H1 (cell line): ENCODE measurements around the gene DOCK8. TPM values are rescaled to one million over a fixed set of nuclear protein-coding genes. Genes with fewer than 3 reads are reported as not detected.

Experiments
- CTCF ChIA-PET: fragments of 300-600 bp; sonication (Branson Sonifier 250); formaldehyde crosslinking; loops from one replicate; lab custom pipeline; 2021; ENCODE audit not compliant: partially characterized antibody; lab: Charles Lee
- POLR2A ChIA-PET: fragments of 300-600 bp; sonication (Branson Sonifier 250); formaldehyde crosslinking; loops from one replicate; lab custom pipeline; 2021; ENCODE audit warnings: inconsistent platforms; ENCODE audit not compliant: partially characterized antibody; lab: Charles Lee
- DNase-seq, 2 experiments: peaks; one replicate each; pipeline versions ENCODE4 v3.0.0 to v3.0.0-alpha.2; 2010 to 2022; ENCODE audit warnings: low spot score in 2 of 2, low read depth in 1 of 2, mixed read lengths in 1 of 2
- FAIRE-seq: peaks from 2 replicates; lab custom pipeline; 2011; peaks lifted over from hg19 to GRCh38; lab: Jason Lieb, UNC
- H2AFZ ChIP-seq: 2 replicates; pipeline ENCODE4 v1.8.1; 2012; ENCODE audit warnings: low read length, inconsistent platforms
- H2AK5ac ChIP-seq: 2 replicates; pipeline ENCODE4 v1.6.1; 2013; ENCODE audit warnings: low read depth, low read length
- H2BK120ac ChIP-seq: replicated peaks from 2 replicates; pipeline ENCODE3; 2013; ENCODE audit warnings: low read depth, low read length, inconsistent platforms
- H2BK12ac ChIP-seq: 2 replicates; pipeline ENCODE4 v1.6.1; 2013; ENCODE audit warnings: low read depth, low read length
- H2BK15ac ChIP-seq: 2 replicates; pipeline ENCODE4 v1.6.1; 2013; ENCODE audit warnings: low read length
- H2BK20ac ChIP-seq: 2 replicates; pipeline ENCODE4 v1.6.1; 2013; ENCODE audit warnings: low read length
- H2BK5ac ChIP-seq: 2 replicates; pipeline ENCODE4 v1.6.1; 2013; ENCODE audit warnings: low read depth, low read length
- H3K14ac ChIP-seq: 2 replicates; pipeline ENCODE4 v1.6.1; 2013; ENCODE audit warnings: inconsistent platforms; ENCODE audit not compliant: insufficient read length
- H3K18ac ChIP-seq: 2 replicates; pipeline ENCODE4 v1.6.1; 2013; ENCODE audit warnings: low read length; ENCODE audit errors: extremely low read depth
- H3K23ac ChIP-seq: 2 replicates; pipeline ENCODE4 v1.6.1; 2013; ENCODE audit warnings: inconsistent platforms; ENCODE audit not compliant: insufficient read length
- H3K23me2 ChIP-seq: 2 replicates; pipeline ENCODE4 v1.6.1; 2013; ENCODE audit warnings: low read depth, low read length
- H3K27ac ChIP-seq: 2 replicates; pipeline ENCODE4 v1.6.1; 2011; ENCODE audit warnings: low read depth, low read length, inconsistent platforms
- H3K27me3 ChIP-seq, 4 experiments: replicated peaks in 1 of 4; 1 replicate in 1 of 4; 2 replicates in 3 of 4; pipeline versions ENCODE4 v1.6.1 to v1.8.1; 2011 to 2013; ENCODE audit warnings: low read length in 3 of 4, mild to moderate bottlenecking in 3 of 4, inconsistent platforms in 2 of 4, mixed read lengths in 2 of 4, moderate library complexity in 1 of 4; ENCODE audit not compliant: control insufficient read depth in 3 of 4, insufficient read depth in 3 of 4; ENCODE audit errors: extremely low read depth in 1 of 4
- H3K36me3 ChIP-seq, 4 experiments: 2 replicates each; pipeline versions ENCODE4 v1.6.1 to v1.8.1; 2011 to 2013; ENCODE audit warnings: mild to moderate bottlenecking in 4 of 4, low read length in 3 of 4, moderate library complexity in 2 of 4, control low read depth in 1 of 4, inconsistent platforms in 1 of 4; ENCODE audit not compliant: insufficient read depth in 4 of 4, control insufficient read depth in 2 of 4
- H3K4ac ChIP-seq: replicated peaks from 2 replicates; pipeline ENCODE3; 2013; ENCODE audit warnings: low read length, low read depth, mixed read lengths, inconsistent platforms; ENCODE audit not compliant: insufficient read length
- H3K4me1 ChIP-seq, 4 experiments: replicated peaks in 1 of 4; 1 replicate in 1 of 4; 2 replicates in 3 of 4; pipeline versions ENCODE4 v1.6.1 to v1.8.1; 2011 to 2013; ENCODE audit warnings: low read length in 3 of 4, inconsistent platforms in 2 of 4, mixed read lengths in 1 of 4; ENCODE audit not compliant: insufficient read depth in 4 of 4, control insufficient read depth in 3 of 4
- H3K4me2 ChIP-seq, 2 experiments: 2 replicates each; pipeline versions ENCODE4 v1.6.1 to v1.8.1; 2011 to 2013; ENCODE audit warnings: low read depth in 2 of 2, low read length in 2 of 2, control low read depth in 1 of 2, inconsistent platforms in 1 of 2, mild to moderate bottlenecking in 1 of 2; ENCODE audit not compliant: insufficient read depth in 1 of 2
- H3K4me3 ChIP-seq, 4 experiments: fragments of 200-600, 300-600 bp in 1 of 4; sonication (generic), shearing (Covaris generic), sonication (Bioruptor Twin) in 1 of 4; 2 replicates each; pipeline versions ENCODE4 v1.5.1 to v1.8.1; 2011 to 2016; ENCODE audit warnings: low read length in 4 of 4, low read depth in 3 of 4, control low read depth in 2 of 4, inconsistent platforms in 2 of 4, mild to moderate bottlenecking in 2 of 4, mixed read lengths in 1 of 4, moderate library complexity in 1 of 4; ENCODE audit not compliant: insufficient read depth in 2 of 4; ENCODE audit errors: extremely low read depth in 1 of 4
- H3K56ac ChIP-seq: replicated peaks from 2 replicates; pipeline ENCODE3; 2013; ENCODE audit warnings: low read depth, mild to moderate bottlenecking, mixed read lengths, low read length, inconsistent platforms; ENCODE audit not compliant: insufficient read length
- H3K79me1 ChIP-seq: 2 replicates; pipeline ENCODE4 v1.6.1; 2013; ENCODE audit warnings: low read depth, low read length, control low read depth
- H3K79me2 ChIP-seq, 2 experiments: 2 replicates each; pipeline versions ENCODE4 v1.6.1 to v1.8.1; 2012 to 2013; ENCODE audit warnings: low read length in 2 of 2, mild to moderate bottlenecking in 2 of 2, inconsistent platforms in 1 of 2; ENCODE audit not compliant: insufficient read depth in 2 of 2, control insufficient read depth in 1 of 2
- H3K9ac ChIP-seq, 4 experiments: replicated peaks in 1 of 4; 1 replicate in 1 of 4; 2 replicates in 3 of 4; pipeline versions ENCODE4 v1.6.1 to v1.8.1; 2011 to 2013; ENCODE audit warnings: low read depth in 3 of 4, low read length in 3 of 4, control low read depth in 2 of 4, mild to moderate bottlenecking in 2 of 4, moderate library complexity in 2 of 4, inconsistent platforms in 1 of 4; ENCODE audit errors: extremely low read depth in 1 of 4
- H3K9me3 ChIP-seq, 2 experiments: 2 replicates each; pipeline versions ENCODE4 v1.6.1 to v1.8.1; 2012 to 2013; ENCODE audit warnings: mild to moderate bottlenecking in 2 of 2, moderate library complexity in 2 of 2, control low read depth in 1 of 2, inconsistent platforms in 1 of 2, low read depth in 1 of 2, low read length in 1 of 2, mixed read lengths in 1 of 2; ENCODE audit not compliant: insufficient read depth in 2 of 2
- H4K20me1 ChIP-seq, 2 experiments: replicated peaks in 1 of 2; 2 replicates each; pipeline versions ENCODE3 to v1.8.1; 2011 to 2013; ENCODE audit warnings: inconsistent platforms in 2 of 2, low read length in 2 of 2, mild to moderate bottlenecking in 1 of 2; ENCODE audit not compliant: insufficient read depth in 2 of 2, control insufficient read depth in 1 of 2
- H4K5ac ChIP-seq: 2 replicates; pipeline ENCODE4 v1.6.1; 2013; ENCODE audit warnings: low read length, low read depth, mixed read lengths, inconsistent platforms; ENCODE audit not compliant: insufficient read length
- H4K8ac ChIP-seq: 2 replicates; pipeline ENCODE4 v1.8.0; 2013; ENCODE audit warnings: mild to moderate bottlenecking, moderate library complexity, low read length, inconsistent platforms; ENCODE audit not compliant: insufficient read depth; ENCODE audit errors: extremely low read depth
- H4K91ac ChIP-seq: replicated peaks from 2 replicates; pipeline ENCODE3; 2013; ENCODE audit warnings: low read length, mixed read lengths, inconsistent platforms; ENCODE audit not compliant: insufficient read length
- ATF2 ChIP-seq: IDR thresholded peaks from 2 replicates; pipeline ENCODE4 v1.6.1; 2012; ENCODE audit warnings: low read length, inconsistent platforms
- CBX8 ChIP-seq: fragments of 300-800, 300-1000 bp; sonication (generic); IDR thresholded peaks from 2 replicates; pipeline ENCODE4 v1.7.1; 2016; ENCODE audit warnings: low read depth, low read length, borderline replicate concordance
- CTCF ChIP-seq, 3 experiments: IDR thresholded peaks; 1 replicate in 2 of 3; 2 replicates in 1 of 3; pipeline versions ENCODE4 v1.5.1 to v1.6.1; 2011; ENCODE audit warnings: low read length in 3 of 3, mild to moderate bottlenecking in 3 of 3, inconsistent platforms in 2 of 3, low read depth in 1 of 3, moderate library complexity in 1 of 3; ENCODE audit not compliant: insufficient read depth in 1 of 3; ENCODE audit errors: control extremely low read depth in 1 of 3
- EGR1 ChIP-seq: IDR thresholded peaks from 2 replicates; pipeline ENCODE4 v1.6.1; 2011; ENCODE audit warnings: low read depth, low read length, borderline replicate concordance
- KDM1A ChIP-seq: fragments of 200-600, 300-600 bp; sonication (generic); IDR thresholded peaks from 2 replicates; pipeline ENCODE4 v1.7.1; 2016; ENCODE audit warnings: mild to moderate bottlenecking, low read length, borderline replicate concordance
- RFX5 ChIP-seq: IDR thresholded peaks from 2 replicates; pipeline ENCODE4 v1.6.1; 2011; ENCODE audit warnings: low read depth, low read length, improper control_type of control experiment, borderline replicate concordance
- WGBS, 2 experiments: shearing (Covaris generic) in 1 of 2; methylation state at CpG; one replicate each; pipeline versions ENCODE4 v1.1.6 to v1.1.7; 2013 to 2015; ENCODE audit warnings: low lambda C conversion rate in 2 of 2, mixed read lengths in 2 of 2, inconsistent platforms in 1 of 2, low coverage in 1 of 2, missing lambda C conversion rate in 1 of 2; ENCODE audit not compliant: insufficient replicate concordance in 2 of 2, insufficient coverage in 1 of 2, insufficient read length in 1 of 2; ENCODE audit errors: extremely low coverage in 1 of 2, missing lambda C conversion rate in 1 of 2; 5-methylcytosine and 5-hydroxymethylcytosine counted together
- polyA plus RNA-seq, 7 experiments: library from polyadenylated mRNA; depleted of rRNA in 3 of 7; stranded (reverse) in 5 of 7; unstranded in 2 of 7; fragments of >200 nt in 5 of 7; fragments of 200-250 nt in 2 of 7; gene quantifications; 1 replicate in 5 of 7; 2 replicates in 1 of 7; 4 replicates in 1 of 7; pipeline versions ENCODE4 v1.2.1 to v1.2.3, GENCODE V29; 2011 to 2013; ENCODE audit warnings: missing spikeins in 2 of 7, mixed read lengths in 2 of 7
- total RNA-seq: library from RNA; stranded (reverse); fragmentation: NEBNext Ultra II Directional; extraction: Animal tissue kit (Norgen Biotek cat#: 25700); gene quantifications from 2 replicates; pipeline ENCODE4 v1.2.1, GENCODE V29; 2021
- TF ChIP-seq, protein P1 (sequence below): IDR thresholded peaks from 2 replicates; pipeline ENCODE4 v1.6.1; 2012; ENCODE audit warnings: inconsistent platforms

DOCK8 gene
- total and polyA plus RNA-seq, 2 of the 8 experiments (the other 6 are each of a cell fraction or from before 2014, with no cell fraction given), result 0.57 to 2.0 TPM

DNA sequence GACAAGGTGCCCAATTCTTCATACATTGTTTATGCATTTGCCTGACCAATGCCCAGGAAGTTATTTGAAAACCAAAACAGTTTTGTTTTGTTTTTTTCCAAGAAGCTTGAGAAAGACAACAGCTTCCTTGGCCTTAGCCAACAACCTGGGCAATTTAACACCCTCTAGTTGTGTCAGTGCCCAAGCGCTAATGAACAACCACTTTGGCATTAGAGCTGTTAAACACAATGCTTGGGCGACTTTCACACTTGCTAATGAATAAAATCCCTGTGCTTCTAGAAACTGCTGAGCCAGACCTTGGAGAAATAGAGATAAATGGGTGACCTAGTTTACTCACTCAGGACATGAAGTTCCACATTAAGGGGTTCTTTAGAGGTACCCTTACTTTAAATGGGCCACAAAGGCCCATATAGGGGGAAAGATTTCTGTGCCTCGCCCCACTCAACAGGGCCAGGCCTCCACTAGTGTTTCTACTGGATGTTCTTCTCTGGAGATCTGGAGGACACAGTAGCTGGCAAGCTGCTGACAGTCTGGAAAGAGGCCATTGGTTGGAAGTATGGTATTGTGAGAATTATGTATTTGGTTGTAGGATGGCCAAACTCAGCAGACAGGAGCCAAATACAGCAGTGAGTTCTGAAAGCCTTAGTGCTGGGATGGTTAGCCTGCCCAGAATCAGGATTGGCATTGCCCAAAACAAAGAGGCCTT lies 179.8 kb downstream of the DOCK8 start:
- H3K14ac ChIP-seq, result no peak overlapping the region
- no peaks in the 10 kb centered on the region for H3K79me2 ChIP-seq
- no peaks in the 10 kb centered on the region for H4K20me1 ChIP-seq
- ChIA-PET CTCF (interaction anchor here (0.5 to 1.9 kb wide), 4 partner anchors 18 to 368 kb away, joined by 3 to 4 read pairs (median 4); no protein-coding TSS in a partner anchor), POLR2A (interaction anchor here (0.9 kb wide), 1 partner anchor 9 kb away, joined by 3 read pairs; no protein-coding TSS in a partner anchor)
- H3K23ac ChIP-seq, result no peak overlapping the region
- FAIRE-seq (no peak), DNase-seq (no peak)
- no peaks in the 10 kb centered on the region for H3K79me1 ChIP-seq
- no peaks in the 10 kb centered on the region for H3K27me3 ChIP-seq
- H2BK12ac ChIP-seq, result no peak overlapping the region
- H3K4me3 ChIP-seq, result no peak overlapping the region
- no peak overlapping the region for H3K27ac ChIP-seq
- no peak overlapping the region for H2BK15ac ChIP-seq
- WGBS, 2 experiments, result 82% methylated on average over 3 of the region's 3 CpGs; no CpG with 5 or more reads in 1 of the 2 experiments
- no peak overlapping the region for H2AFZ ChIP-seq
- no peak overlapping the region for H2BK120ac ChIP-seq
- H3K9ac ChIP-seq, result no peak overlapping the region
- no peak overlapping the region for H3K4me2 ChIP-seq
- H3K18ac ChIP-seq, result no peak overlapping the region
- no peak overlapping the region for H4K91ac ChIP-seq
- H2AK5ac ChIP-seq, result no peak overlapping the region
- no peak overlapping the region for H4K5ac ChIP-seq
- H3K9me3 ChIP-seq, result no peaks in the 10 kb centered on the region
- H4K8ac ChIP-seq, result no peak overlapping the region
- peaks cover 0 to 7% (median 4%) of the 10 kb centered on the region in 4 experiments; a peak in 4 of 7 replicates for H3K4me1 ChIP-seq
- no peak overlapping the region for H3K4ac ChIP-seq
- no peaks in the 10 kb centered on the region for H3K23me2 ChIP-seq
- no peak overlapping the region for H2BK5ac ChIP-seq
- no peak overlapping the region for H3K56ac ChIP-seq
- no peaks in the 10 kb centered on the region for H3K36me3 ChIP-seq
- H2BK20ac ChIP-seq, result no peak overlapping the region
- no peak for TF ChIP-seq RFX5
- TF ChIP-seq CBX8, result no peak
- TF ChIP-seq EGR1, result no peak
- TF ChIP-seq ATF2, result no peak
- TF ChIP-seq, protein P1, sequence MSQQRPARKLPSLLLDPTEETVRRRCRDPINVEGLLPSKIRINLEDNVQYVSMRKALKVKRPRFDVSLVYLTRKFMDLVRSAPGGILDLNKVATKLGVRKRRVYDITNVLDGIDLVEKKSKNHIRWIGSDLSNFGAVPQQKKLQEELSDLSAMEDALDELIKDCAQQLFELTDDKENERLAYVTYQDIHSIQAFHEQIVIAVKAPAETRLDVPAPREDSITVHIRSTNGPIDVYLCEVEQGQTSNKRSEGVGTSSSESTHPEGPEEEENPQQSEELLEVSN, result no peak
- no peak for TF ChIP-seq KDM1A
- TF ChIP-seq CTCF (IDR thresholded peaks at IDR 0.05; ENCODE audit: control extremely low read depth in 1 of 3, insufficient read depth in 1 of 3, low read depth in 1 of 3, low read length in 3 of 3), result no peak
